GM12878 (cell line): ENCODE results near the gene FERMT1.

Source experiments
- BHLHE40 ChIP-seq, 2 experiments: fragments of 450-650 bp in 1 of 2; IDR thresholded peaks; 2 replicates each; pipeline ENCODE4 v1.6.1; 2011 to 2017; ENCODE audit warnings: low read depth in 2 of 2, borderline replicate concordance in 1 of 2, improper control_type of control experiment in 1 of 2, low read length in 1 of 2, mild to moderate bottlenecking in 1 of 2
- CTCF ChIP-seq, 3 experiments: IDR thresholded peaks in 2 of 3; conservative IDR thresholded peaks in 1 of 3; 2 replicates each; pipeline ENCODE4 v1.5.1; 2011; ENCODE audit warnings: low read depth in 3 of 3, low read length in 3 of 3, mild to moderate bottlenecking in 3 of 3, control low read depth in 2 of 3, moderate library complexity in 2 of 3, inconsistent platforms in 1 of 3, mixed read lengths in 1 of 3; ENCODE audit not compliant: control insufficient read depth in 2 of 3, insufficient read depth in 1 of 3; ENCODE audit errors: extremely low read depth in 1 of 3
- SMC3 ChIP-seq: IDR thresholded peaks from 2 replicates; pipeline ENCODE4 v1.6.1; 2011; ENCODE audit warnings: low read length, improper control_type of control experiment, borderline replicate concordance
- TCF12 ChIP-seq: IDR thresholded peaks from 2 replicates; pipeline ENCODE4 v1.6.1; 2011; ENCODE audit warnings: low read depth, mild to moderate bottlenecking, low read length
- ZNF384 ChIP-seq: IDR thresholded peaks from 2 replicates; pipeline ENCODE4 v1.6.1; 2012; ENCODE audit warnings: low read depth, mild to moderate bottlenecking, low read length, improper control_type of control experiment, borderline replicate concordance
- TF ChIP-seq, protein P1 (sequence below): fragments of 450-650 bp; IDR thresholded peaks from 2 replicates; pipeline ENCODE4 v1.6.1; 2014; ENCODE audit warnings: mild to moderate bottlenecking

DNA sequence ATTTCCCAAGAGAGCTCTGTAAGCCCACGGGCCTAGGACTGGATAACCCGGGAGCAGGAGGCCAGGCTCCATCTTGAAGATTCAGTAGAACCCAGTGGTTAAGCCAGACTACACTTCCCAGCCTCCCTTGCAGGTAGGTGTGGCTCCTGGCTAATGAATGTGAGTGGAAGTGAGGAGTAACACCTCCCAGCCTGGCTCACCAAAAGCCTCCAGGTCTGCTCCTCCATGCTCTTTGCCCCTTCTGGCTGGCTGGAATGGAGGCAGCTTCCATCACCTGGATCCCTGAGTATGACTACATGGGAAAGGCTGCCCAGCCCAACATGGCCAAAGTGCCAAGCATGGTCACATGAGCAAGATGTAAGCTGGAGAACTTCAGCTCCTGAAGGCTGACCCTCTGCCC, 78.7 kb downstream of the FERMT1 start:
- TF ChIP-seq ZNF384 (no peak), TCF12 (no peak), CTCF (IDR thresholded peaks at IDR 0.05 in 2 of 3, conservative IDR thresholded peaks at IDR 0.05 in 1 of 3; ENCODE audit: control insufficient read depth in 2 of 3, extremely low read depth in 1 of 3, insufficient read depth in 1 of 3, low read depth in 3 of 3, low read length in 3 of 3) (no peak), BHLHE40 (IDR thresholded peaks at IDR 0.05; ENCODE audit: borderline replicate concordance in 1 of 2, low read depth in 2 of 2, low read length in 1 of 2) (no peak), SMC3 (no peak)
- TF ChIP-seq, protein P1, sequence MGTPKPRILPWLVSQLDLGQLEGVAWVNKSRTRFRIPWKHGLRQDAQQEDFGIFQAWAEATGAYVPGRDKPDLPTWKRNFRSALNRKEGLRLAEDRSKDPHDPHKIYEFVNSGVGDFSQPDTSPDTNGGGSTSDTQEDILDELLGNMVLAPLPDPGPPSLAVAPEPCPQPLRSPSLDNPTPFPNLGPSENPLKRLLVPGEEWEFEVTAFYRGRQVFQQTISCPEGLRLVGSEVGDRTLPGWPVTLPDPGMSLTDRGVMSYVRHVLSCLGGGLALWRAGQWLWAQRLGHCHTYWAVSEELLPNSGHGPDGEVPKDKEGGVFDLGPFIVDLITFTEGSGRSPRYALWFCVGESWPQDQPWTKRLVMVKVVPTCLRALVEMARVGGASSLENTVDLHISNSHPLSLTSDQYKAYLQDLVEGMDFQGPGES = no peak
